CD14-positive monocyte (primary cell): ENCODE results near the gene LZTFL1. TPM values are rescaled to one million over a fixed set of nuclear protein-coding genes. Genes with fewer than 3 reads are reported as not detected.

Experiments used
- DNase-seq, 3 donors: peaks; one replicate each; pipeline ENCODE4 v3.0.0-alpha.2; 2011 to 2022
- H2AFZ ChIP-seq: 2 replicates; pipeline ENCODE4 v1.6.0; 2012; ENCODE audit warnings: mild to moderate bottlenecking, low read depth, low read length, inconsistent platforms; ENCODE audit not compliant: insufficient read depth, poor library complexity, severe bottlenecking
- H3K27ac ChIP-seq, 2 donors: 1 replicate in 1 of 2; 2 replicates in 1 of 2; pipeline ENCODE4 v1.5.1; 2012 to 2013; ENCODE audit warnings: low read length in 2 of 2, control low read depth in 1 of 2, inconsistent platforms in 1 of 2, low read depth in 1 of 2, mild to moderate bottlenecking in 1 of 2
- H3K27me3 ChIP-seq, 2 donors: one replicate each; pipeline versions ENCODE4 v1.6.0 to v1.6.1; 2011 to 2013; ENCODE audit warnings: low read length in 2 of 2; ENCODE audit not compliant: control insufficient read depth in 2 of 2, insufficient read depth in 2 of 2
- H3K36me3 ChIP-seq, 2 donors: replicated peaks in 1 of 2; 1 replicate in 1 of 2; 2 replicates in 1 of 2; pipeline versions ENCODE4 v1.5.1 to v1.6.1; 2012 to 2013; ENCODE audit warnings: low read length in 2 of 2, control low read depth in 1 of 2, inconsistent platforms in 1 of 2, mild to moderate bottlenecking in 1 of 2; ENCODE audit not compliant: insufficient read depth in 2 of 2, control insufficient read depth in 1 of 2
- H3K4me1 ChIP-seq, 2 donors: 1 replicate in 1 of 2; 2 replicates in 1 of 2; pipeline versions ENCODE4 v1.5.1 to v1.6.1; 2012 to 2013; ENCODE audit warnings: low read length in 2 of 2, control low read depth in 1 of 2, inconsistent platforms in 1 of 2, mild to moderate bottlenecking in 1 of 2, moderate library complexity in 1 of 2; ENCODE audit not compliant: insufficient read depth in 2 of 2, control insufficient read depth in 1 of 2
- H3K4me2 ChIP-seq: replicated peaks from 2 replicates; pipeline ENCODE3; 2012; ENCODE audit warnings: low read length, moderate library complexity, mild to moderate bottlenecking; ENCODE audit not compliant: poor library complexity, severe bottlenecking; ENCODE audit errors: extremely low read depth
- H3K4me3 ChIP-seq, 3 experiments: fragments of 200-600 bp in 1 of 3; sonication (generic) in 1 of 3; replicated peaks in 1 of 3; 1 replicate in 2 of 3; 2 replicates in 1 of 3; pipeline ENCODE4 v1.5.1; 2011 to 2013; ENCODE audit warnings: low read length in 3 of 3, mild to moderate bottlenecking in 3 of 3, control low read depth in 2 of 3, low read depth in 2 of 3, inconsistent platforms in 1 of 3, moderate library complexity in 1 of 3
- H3K79me2 ChIP-seq: 2 replicates; pipeline ENCODE4 v1.6.0; 2012; ENCODE audit warnings: mild to moderate bottlenecking, control low read depth, inconsistent platforms, low read length, moderate library complexity; ENCODE audit not compliant: insufficient read depth
- H3K9ac ChIP-seq: 2 replicates; pipeline ENCODE4 v1.6.0; 2017; ENCODE audit warnings: low read length, mild to moderate bottlenecking; ENCODE audit not compliant: insufficient read depth, poor library complexity, severe bottlenecking
- H3K9me3 ChIP-seq, 2 donors: replicated peaks in 1 of 2; 1 replicate in 1 of 2; 2 replicates in 1 of 2; pipeline versions ENCODE4 v1.5.1 to v1.6.1; 2012 to 2013; ENCODE audit warnings: low read length in 2 of 2, control low read depth in 1 of 2; ENCODE audit not compliant: control insufficient read depth in 1 of 2, insufficient read depth in 1 of 2
- H4K20me1 ChIP-seq: 2 replicates; pipeline ENCODE4 v1.6.0; 2012; ENCODE audit warnings: mild to moderate bottlenecking, low read length, control low read depth, moderate library complexity; ENCODE audit not compliant: insufficient read depth
- H3K27ac Mint-ChIP-seq, 7 donors: one replicate each; pipeline ENCODE4 v1.8.0; 2020; ENCODE audit warnings: mild to moderate bottlenecking in 7 of 7, mixed read lengths in 7 of 7, moderate library complexity in 6 of 7, inconsistent platforms in 2 of 7
- H3K27me3 Mint-ChIP-seq, 3 donors: one replicate each; pipeline ENCODE4 v1.8.0; 2021 to 2022; ENCODE audit warnings: low read depth in 3 of 3, mild to moderate bottlenecking in 3 of 3, mixed read lengths in 3 of 3, moderate library complexity in 3 of 3, inconsistent platforms in 1 of 3
- H3K36me3 Mint-ChIP-seq, 2 donors: one replicate each; pipeline ENCODE4 v1.8.0; 2020; ENCODE audit warnings: mixed read lengths in 2 of 2, inconsistent platforms in 1 of 2, mild to moderate bottlenecking in 1 of 2
- H3K4me1 Mint-ChIP-seq: one replicate; pipeline ENCODE4 v1.8.0; 2020; ENCODE audit warnings: mild to moderate bottlenecking, mixed read lengths
- H3K4me3 Mint-ChIP-seq, 2 donors: one replicate each; pipeline ENCODE4 v1.8.0; 2020; ENCODE audit warnings: mild to moderate bottlenecking in 2 of 2, mixed read lengths in 2 of 2, moderate library complexity in 1 of 2
- H3K9me3 Mint-ChIP-seq, 7 donors: one replicate each; pipeline ENCODE4 v1.8.0; 2020 to 2022; ENCODE audit warnings: mixed read lengths in 7 of 7, mild to moderate bottlenecking in 6 of 7, moderate library complexity in 6 of 7, inconsistent platforms in 2 of 7
- WGBS: methylation state at CpG from one replicate; pipeline ENCODE4 v1.1.5; 2013; ENCODE audit warnings: missing lambda C conversion rate; ENCODE audit not compliant: insufficient coverage; 5-methylcytosine and 5-hydroxymethylcytosine counted together
- intact Hi-C, 2 donors: fragments of 100-400 bp; cut with micrococcal nuclease; formaldehyde crosslinking; loops; one replicate each; pipeline versions ENCODE4 v1.15.0 to v1.15.1; 2023
- polyA plus RNA-seq, 3 donors: library from polyadenylated mRNA; depleted of rRNA in 1 of 3; unstranded in 2 of 3; stranded (reverse) in 1 of 3; fragments of 300-500 nt in 2 of 3; fragments of >200 nt in 1 of 3; fragmentation: Illumina TruSeq in 2 of 3; gene quantifications; 1 replicate in 2 of 3; 2 replicates in 1 of 3; pipeline ENCODE4 v1.2.3, GENCODE V29; 2012 to 2021
- TF ChIP-seq, protein P1 (sequence below): fragments of 200-600 bp; IDR thresholded peaks from one replicate; pipeline ENCODE4 v1.8.0; 2022; ENCODE audit warnings: antibody characterized with exemption, mild to moderate bottlenecking

The LZTFL1 gene
- polyA plus RNA-seq, 3 donors: 7.3 to 10.5 (median 7.5) TPM

- Histone ChIP-seq H3K27ac (no peak overlapping the region), H2AFZ (no peak overlapping the region), H3K36me3 (no peaks in the 10 kb centered on the region), H3K4me3 (no peak overlapping the region), H3K27me3 (peaks cover 36 to 52% of the 10 kb centered on the region in 2 donors), H3K79me2 (no peaks in the 10 kb centered on the region), H3K4me2 (no peak overlapping the region), H3K4me1 (peaks cover 10 to 12% of the 10 kb centered on the region in 2 donors), H4K20me1 (no peaks in the 10 kb centered on the region), H3K9me3 (peaks cover 11 to 13% of the 10 kb centered on the region in 2 donors), H3K9ac (no peak overlapping the region)
- TF ChIP-seq, protein P1, sequence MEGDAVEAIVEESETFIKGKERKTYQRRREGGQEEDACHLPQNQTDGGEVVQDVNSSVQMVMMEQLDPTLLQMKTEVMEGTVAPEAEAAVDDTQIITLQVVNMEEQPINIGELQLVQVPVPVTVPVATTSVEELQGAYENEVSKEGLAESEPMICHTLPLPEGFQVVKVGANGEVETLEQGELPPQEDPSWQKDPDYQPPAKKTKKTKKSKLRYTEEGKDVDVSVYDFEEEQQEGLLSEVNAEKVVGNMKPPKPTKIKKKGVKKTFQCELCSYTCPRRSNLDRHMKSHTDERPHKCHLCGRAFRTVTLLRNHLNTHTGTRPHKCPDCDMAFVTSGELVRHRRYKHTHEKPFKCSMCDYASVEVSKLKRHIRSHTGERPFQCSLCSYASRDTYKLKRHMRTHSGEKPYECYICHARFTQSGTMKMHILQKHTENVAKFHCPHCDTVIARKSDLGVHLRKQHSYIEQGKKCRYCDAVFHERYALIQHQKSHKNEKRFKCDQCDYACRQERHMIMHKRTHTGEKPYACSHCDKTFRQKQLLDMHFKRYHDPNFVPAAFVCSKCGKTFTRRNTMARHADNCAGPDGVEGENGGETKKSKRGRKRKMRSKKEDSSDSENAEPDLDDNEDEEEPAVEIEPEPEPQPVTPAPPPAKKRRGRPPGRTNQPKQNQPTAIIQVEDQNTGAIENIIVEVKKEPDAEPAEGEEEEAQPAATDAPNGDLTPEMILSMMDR: no peak
- Mint-ChIP-seq H3K36me3 (peaks cover 0 to 2% of the 10 kb centered on the region in 2 donors), H3K4me1 (peaks cover 23% of the 10 kb centered on the region), H3K9me3 (peaks cover 3 to 16% (median 9%) of the 10 kb centered on the region in 7 donors), H3K4me3 (peak overlapping the region in 1 of 2 donors; percentile 58), H3K27me3 (peaks cover 49 to 58% (median 52%) of the 10 kb centered on the region in 3 donors), H3K27ac (no peak overlapping the region)
- WGBS: 96% methylated on average over 5 of the region's 5 CpGs
- intact Hi-C loops: no loop called here
- DNase-seq: no peak
These were observed 47.8 kb downstream of the LZTFL1 start for GRCh38 chr3:45794177-45794560.

GRCh38 chr3:45793482-45794176 is 48.3 kb downstream of the LZTFL1 start:
- no peak overlapping the region for H2AFZ ChIP-seq
- 100% methylated on average over 1 of the region's 9 CpGs for WGBS
- Mint-ChIP-seq H3K27ac (no peak overlapping the region), H3K36me3 (peaks cover 0 to 2% of the 10 kb centered on the region in 2 donors), H3K27me3 (peaks cover 45 to 53% (median 48%) of the 10 kb centered on the region in 3 donors), H3K4me1 (peaks cover 23% of the 10 kb centered on the region), H3K9me3 (peaks cover 3 to 20% (median 9%) of the 10 kb centered on the region in 7 donors), H3K4me3 (peak overlapping the region in 1 of 2 donors; percentile 58)
- intact Hi-C loops: no loop called here
- TF ChIP-seq, protein P1: no peak
- DNase-seq: no peak
- H4K20me1 ChIP-seq: no peaks in the 10 kb centered on the region
- no peak overlapping the region for H3K9ac ChIP-seq
- no peak overlapping the region for H3K4me3 ChIP-seq
- peaks cover 36 to 49% of the 10 kb centered on the region in 2 donors for H3K27me3 ChIP-seq
- no peaks in the 10 kb centered on the region for H3K79me2 ChIP-seq
- peaks cover 11 to 16% of the 10 kb centered on the region in 2 donors for H3K9me3 ChIP-seq
- no peaks in the 10 kb centered on the region for H3K36me3 ChIP-seq
- no peak overlapping the region for H3K4me2 ChIP-seq
- H3K27ac ChIP-seq: no peak overlapping the region
- H3K4me1 ChIP-seq: peaks cover 10 to 12% of the 10 kb centered on the region in 2 donors
